HepG2 (cell line): Measurements from ENCODE around the gene DNAJB8. TPM values are rescaled to one million over a fixed set of nuclear protein-coding genes. Genes with fewer than 3 reads are reported as not detected.

Experiments used
- BHLHE40 ChIP-seq: IDR thresholded peaks from 2 replicates; pipeline ENCODE4 v1.6.1; 2011; ENCODE audit warnings: low read length, improper control_type of control experiment
- BRCA1 ChIP-seq: sonication (generic); formaldehyde crosslinking; IDR thresholded peaks from 2 replicates; pipeline ENCODE4 v1.4.0; 2020; ENCODE audit warnings: missing genetic modification reagents
- ERF ChIP-seq: IDR thresholded peaks from 2 replicates; pipeline ENCODE4 v1.6.1; 2018; ENCODE audit warnings: missing biosample characterization, missing genetic modification reagents
- PAF1 ChIP-seq: IDR thresholded peaks from 2 replicates; pipeline ENCODE4 v1.6.1; 2016; ENCODE audit warnings: missing genetic modification reagents, missing compliant biosample characterization
- PHB2 ChIP-seq: fragments of 450-650 bp; IDR thresholded peaks from 2 replicates; pipeline ENCODE4 v1.6.1; 2018; ENCODE audit not compliant: partially characterized antibody
- POLR2A ChIP-seq, 2 experiments: IDR thresholded peaks; 2 replicates each; pipeline ENCODE4 v1.6.1; 2011; ENCODE audit warnings: low read depth in 2 of 2, low read length in 2 of 2, mild to moderate bottlenecking in 1 of 2, moderate library complexity in 1 of 2; ENCODE audit not compliant: insufficient read depth in 1 of 2
- PRMT3 ChIP-seq: sonication (generic); formaldehyde crosslinking; IDR thresholded peaks from 2 replicates; pipeline ENCODE4 v1.8.1; 2022; ENCODE audit warnings: low read depth, mild to moderate bottlenecking, moderate library complexity, missing genetic modification reagents, borderline replicate concordance
- RFX1 ChIP-seq: fragments of 450-650 bp; IDR thresholded peaks from 2 replicates; pipeline ENCODE4 v1.6.1; 2017
- RXRA ChIP-seq: sonication (generic); formaldehyde crosslinking; IDR thresholded peaks from 2 replicates; pipeline ENCODE4 v1.5.1; 2020; ENCODE audit warnings: missing genetic modification reagents
- ZMYM2 ChIP-seq: sonication (generic); formaldehyde crosslinking; IDR thresholded peaks from 2 replicates; pipeline ENCODE4 v1.8.0; 2022; ENCODE audit warnings: mild to moderate bottlenecking, missing genetic modification reagents
- ZNF260 ChIP-seq: sonication (generic); formaldehyde crosslinking; IDR thresholded peaks from 2 replicates; pipeline ENCODE4 v1.4.0; 2020; ENCODE audit warnings: missing genetic modification reagents, low read depth, mild to moderate bottlenecking, borderline replicate concordance
- ZNF468 ChIP-seq: sonication (generic); formaldehyde crosslinking; IDR thresholded peaks from 2 replicates; pipeline ENCODE4 v1.8.0; 2022; ENCODE audit warnings: mild to moderate bottlenecking, moderate library complexity, missing genetic modification reagents
- ZNF619 ChIP-seq: sonication (generic); formaldehyde crosslinking; IDR thresholded peaks from 2 replicates; pipeline ENCODE4 v1.4.0; 2020; ENCODE audit warnings: mild to moderate bottlenecking, missing genetic modification reagents
- polyA plus RNA-seq, 8 experiments: library from polyadenylated mRNA; depleted of rRNA in 3 of 8; stranded (reverse) in 7 of 8; unstranded in 1 of 8; fragments of >200 nt; fragmentation: Illumina TruSeq in 4 of 8; extraction: Trizol in 4 of 8; gene quantifications; 2 replicates each; pipeline versions ENCODE4 v1.2.1 to v1.2.3, GENCODE V29; 2011 to 2016; ENCODE audit warnings: low read depth in 4 of 8, missing spikeins in 1 of 8, mixed read lengths in 1 of 8; ENCODE audit not compliant: insufficient read depth in 1 of 8
- total RNA-seq, 5 experiments: library from RNA; depleted of rRNA; stranded (reverse); fragments of >200 nt; fragmentation: Illumina TruSeq; extraction: Trizol; gene quantifications; 2 replicates each; pipeline ENCODE4 v1.2.3, GENCODE V29; 2016; ENCODE audit warnings: low read depth in 1 of 5
- TF ChIP-seq, protein P1 (sequence below): sonication (generic); formaldehyde crosslinking; IDR thresholded peaks from 2 replicates; pipeline ENCODE4 v1.5.0; 2020; ENCODE audit warnings: missing genetic modification reagents, mild to moderate bottlenecking, borderline replicate concordance
- TF ChIP-seq, protein P2 (sequence below): sonication (generic); formaldehyde crosslinking; IDR thresholded peaks from 2 replicates; pipeline ENCODE4 v1.4.0; 2020; ENCODE audit warnings: missing genetic modification reagents; ENCODE audit errors: not compliant biosample characterization
- TF ChIP-seq, protein P3 (sequence below): sonication (generic); formaldehyde crosslinking; IDR thresholded peaks from 2 replicates; pipeline ENCODE4 v1.4.0; 2020; ENCODE audit warnings: missing genetic modification reagents
- TF ChIP-seq, protein P4 (sequence below): sonication (generic); formaldehyde crosslinking; IDR thresholded peaks from 2 replicates; pipeline ENCODE4 v1.4.0; 2020; ENCODE audit warnings: missing genetic modification reagents, borderline replicate concordance

The DNAJB8 gene
- total and polyA plus RNA-seq, 2 of the 13 experiments (the other 11 are each of a cell fraction or from before 2014, with no cell fraction given) = not detected

DNA sequence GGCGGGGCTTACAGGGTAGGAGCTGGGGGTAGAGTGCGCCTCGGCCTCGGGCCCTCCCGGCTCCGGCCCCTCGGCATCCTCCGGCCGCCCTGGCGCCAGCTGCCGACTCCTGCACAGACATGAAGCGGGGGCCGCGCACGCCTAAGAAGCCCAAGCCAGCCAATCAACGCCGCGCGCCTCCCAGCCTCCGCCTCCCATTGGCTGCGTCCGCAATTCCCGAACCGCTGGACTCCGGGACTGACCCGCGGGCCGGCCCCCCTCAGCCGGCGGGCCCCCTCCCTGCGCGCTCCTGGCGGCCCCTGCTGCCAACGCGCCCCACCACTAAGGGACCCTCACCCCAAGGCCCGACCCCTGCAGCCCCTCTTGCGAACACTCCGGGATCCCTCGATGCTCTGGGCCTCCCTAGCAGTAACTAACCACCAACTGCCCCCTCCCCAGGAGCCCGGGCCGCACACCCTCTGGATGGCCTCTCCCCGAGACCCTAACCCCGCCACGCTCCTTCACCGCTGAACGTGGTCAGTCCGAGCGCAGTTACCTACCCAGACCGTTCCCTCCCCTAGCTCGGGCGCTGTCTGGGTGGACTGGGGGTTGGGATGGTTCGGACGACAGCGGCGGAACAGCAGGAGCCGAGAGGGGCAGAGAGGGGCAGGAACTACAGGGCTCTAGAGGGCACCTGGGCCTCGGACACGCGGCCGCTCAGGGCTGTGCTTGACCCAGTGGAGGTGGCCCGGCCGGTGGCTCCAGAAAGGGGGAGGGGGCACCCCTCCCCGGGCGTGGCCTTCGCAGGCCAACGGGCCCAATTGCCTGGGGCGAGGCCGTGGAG is 21.3 kb upstream of the DNAJB8 start (continued):
- TF ChIP-seq ZNF260 (CRISPR knock-in tag) = no peak
- no peak for TF ChIP-seq RFX1
- peak; percentile 70 for TF ChIP-seq RXRA (CRISPR knock-in tag)
- TF ChIP-seq ZNF468 (CRISPR knock-in tag) = no peak
- TF ChIP-seq, protein P1, sequence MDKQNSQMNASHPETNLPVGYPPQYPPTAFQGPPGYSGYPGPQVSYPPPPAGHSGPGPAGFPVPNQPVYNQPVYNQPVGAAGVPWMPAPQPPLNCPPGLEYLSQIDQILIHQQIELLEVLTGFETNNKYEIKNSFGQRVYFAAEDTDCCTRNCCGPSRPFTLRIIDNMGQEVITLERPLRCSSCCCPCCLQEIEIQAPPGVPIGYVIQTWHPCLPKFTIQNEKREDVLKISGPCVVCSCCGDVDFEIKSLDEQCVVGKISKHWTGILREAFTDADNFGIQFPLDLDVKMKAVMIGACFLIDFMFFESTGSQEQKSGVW (CRISPR knock-in tag) = no peak
- TF ChIP-seq ERF = peak; percentile 22; the same call in 1 of the 2 replicates
- no peak; the same call in 1 of the 2 replicates for TF ChIP-seq ZNF619 (CRISPR knock-in tag)
- peak; percentile 12; the same call in 1 of the 2 replicates for TF ChIP-seq ZMYM2
- no peak for TF ChIP-seq BRCA1 (CRISPR knock-in tag)
- no peak for TF ChIP-seq PRMT3 (CRISPR knock-in tag)
- TF ChIP-seq, protein P2, sequence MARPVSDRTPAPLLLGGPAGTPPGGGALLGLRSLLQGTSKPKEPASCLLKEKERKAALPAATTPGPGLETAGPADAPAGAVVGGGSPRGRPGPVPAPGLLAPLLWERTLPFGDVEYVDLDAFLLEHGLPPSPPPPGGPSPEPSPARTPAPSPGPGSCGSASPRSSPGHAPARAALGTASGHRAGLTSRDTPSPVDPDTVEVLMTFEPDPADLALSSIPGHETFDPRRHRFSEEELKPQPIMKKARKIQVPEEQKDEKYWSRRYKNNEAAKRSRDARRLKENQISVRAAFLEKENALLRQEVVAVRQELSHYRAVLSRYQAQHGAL (CRISPR knock-in tag) = no peak
- TF ChIP-seq, protein P3, sequence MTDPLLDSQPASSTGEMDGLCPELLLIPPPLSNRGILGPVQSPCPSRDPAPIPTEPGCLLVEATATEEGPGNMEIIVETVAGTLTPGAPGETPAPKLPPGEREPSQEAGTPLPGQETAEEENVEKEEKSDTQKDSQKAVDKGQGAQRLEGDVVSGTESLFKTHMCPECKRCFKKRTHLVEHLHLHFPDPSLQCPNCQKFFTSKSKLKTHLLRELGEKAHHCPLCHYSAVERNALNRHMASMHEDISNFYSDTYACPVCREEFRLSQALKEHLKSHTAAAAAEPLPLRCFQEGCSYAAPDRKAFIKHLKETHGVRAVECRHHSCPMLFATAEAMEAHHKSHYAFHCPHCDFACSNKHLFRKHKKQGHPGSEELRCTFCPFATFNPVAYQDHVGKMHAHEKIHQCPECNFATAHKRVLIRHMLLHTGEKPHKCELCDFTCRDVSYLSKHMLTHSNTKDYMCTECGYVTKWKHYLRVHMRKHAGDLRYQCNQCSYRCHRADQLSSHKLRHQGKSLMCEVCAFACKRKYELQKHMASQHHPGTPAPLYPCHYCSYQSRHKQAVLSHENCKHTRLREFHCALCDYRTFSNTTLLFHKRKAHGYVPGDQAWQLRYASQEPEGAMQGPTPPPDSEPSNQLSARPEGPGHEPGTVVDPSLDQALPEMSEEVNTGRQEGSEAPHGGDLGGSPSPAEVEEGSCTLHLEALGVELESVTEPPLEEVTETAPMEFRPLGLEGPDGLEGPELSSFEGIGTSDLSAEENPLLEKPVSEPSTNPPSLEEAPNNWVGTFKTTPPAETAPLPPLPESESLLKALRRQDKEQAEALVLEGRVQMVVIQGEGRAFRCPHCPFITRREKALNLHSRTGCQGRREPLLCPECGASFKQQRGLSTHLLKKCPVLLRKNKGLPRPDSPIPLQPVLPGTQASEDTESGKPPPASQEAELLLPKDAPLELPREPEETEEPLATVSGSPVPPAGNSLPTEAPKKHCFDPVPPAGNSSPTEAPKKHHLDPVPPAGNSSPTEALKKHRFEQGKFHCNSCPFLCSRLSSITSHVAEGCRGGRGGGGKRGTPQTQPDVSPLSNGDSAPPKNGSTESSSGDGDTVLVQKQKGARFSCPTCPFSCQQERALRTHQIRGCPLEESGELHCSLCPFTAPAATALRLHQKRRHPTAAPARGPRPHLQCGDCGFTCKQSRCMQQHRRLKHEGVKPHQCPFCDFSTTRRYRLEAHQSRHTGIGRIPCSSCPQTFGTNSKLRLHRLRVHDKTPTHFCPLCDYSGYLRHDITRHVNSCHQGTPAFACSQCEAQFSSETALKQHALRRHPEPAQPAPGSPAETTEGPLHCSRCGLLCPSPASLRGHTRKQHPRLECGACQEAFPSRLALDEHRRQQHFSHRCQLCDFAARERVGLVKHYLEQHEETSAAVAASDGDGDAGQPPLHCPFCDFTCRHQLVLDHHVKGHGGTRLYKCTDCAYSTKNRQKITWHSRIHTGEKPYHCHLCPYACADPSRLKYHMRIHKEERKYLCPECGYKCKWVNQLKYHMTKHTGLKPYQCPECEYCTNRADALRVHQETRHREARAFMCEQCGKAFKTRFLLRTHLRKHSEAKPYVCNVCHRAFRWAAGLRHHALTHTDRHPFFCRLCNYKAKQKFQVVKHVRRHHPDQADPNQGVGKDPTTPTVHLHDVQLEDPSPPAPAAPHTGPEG (CRISPR knock-in tag) = no peak
- no peak for TF ChIP-seq PAF1
- peak in 1 of 2 experiments; percentile 80; a peak in 2 of 4 replicates for TF ChIP-seq POLR2A (IDR thresholded peaks at IDR 0.05; ENCODE audit: insufficient read depth in 1 of 2, low read depth in 2 of 2, low read length in 2 of 2)
- TF ChIP-seq, protein P4, sequence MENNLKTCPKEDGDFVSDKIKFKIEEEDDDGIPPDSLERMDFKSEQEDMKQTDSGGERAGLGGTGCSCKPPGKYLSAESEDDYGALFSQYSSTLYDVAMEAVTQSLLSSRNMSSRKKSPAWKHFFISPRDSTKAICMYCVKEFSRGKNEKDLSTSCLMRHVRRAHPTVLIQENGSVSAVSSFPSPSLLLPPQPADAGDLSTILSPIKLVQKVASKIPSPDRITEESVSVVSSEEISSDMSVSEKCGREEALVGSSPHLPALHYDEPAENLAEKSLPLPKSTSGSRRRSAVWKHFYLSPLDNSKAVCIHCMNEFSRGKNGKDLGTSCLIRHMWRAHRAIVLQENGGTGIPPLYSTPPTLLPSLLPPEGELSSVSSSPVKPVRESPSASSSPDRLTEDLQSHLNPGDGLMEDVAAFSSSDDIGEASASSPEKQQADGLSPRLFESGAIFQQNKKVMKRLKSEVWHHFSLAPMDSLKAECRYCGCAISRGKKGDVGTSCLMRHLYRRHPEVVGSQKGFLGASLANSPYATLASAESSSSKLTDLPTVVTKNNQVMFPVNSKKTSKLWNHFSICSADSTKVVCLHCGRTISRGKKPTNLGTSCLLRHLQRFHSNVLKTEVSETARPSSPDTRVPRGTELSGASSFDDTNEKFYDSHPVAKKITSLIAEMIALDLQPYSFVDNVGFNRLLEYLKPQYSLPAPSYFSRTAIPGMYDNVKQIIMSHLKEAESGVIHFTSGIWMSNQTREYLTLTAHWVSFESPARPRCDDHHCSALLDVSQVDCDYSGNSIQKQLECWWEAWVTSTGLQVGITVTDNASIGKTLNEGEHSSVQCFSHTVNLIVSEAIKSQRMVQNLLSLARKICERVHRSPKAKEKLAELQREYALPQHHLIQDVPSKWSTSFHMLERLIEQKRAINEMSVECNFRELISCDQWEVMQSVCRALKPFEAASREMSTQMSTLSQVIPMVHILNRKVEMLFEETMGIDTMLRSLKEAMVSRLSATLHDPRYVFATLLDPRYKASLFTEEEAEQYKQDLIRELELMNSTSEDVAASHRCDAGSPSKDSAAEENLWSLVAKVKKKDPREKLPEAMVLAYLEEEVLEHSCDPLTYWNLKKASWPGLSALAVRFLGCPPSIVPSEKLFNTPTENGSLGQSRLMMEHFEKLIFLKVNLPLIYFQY = peak; percentile 86
- TF ChIP-seq PHB2 = no peak
- TF ChIP-seq BHLHE40 = no peak
